Heart left ventricle (tissue), 13 donors: Measurements from ENCODE around the gene INPP4B.

Source experiments
- POLR2A ChIP-seq, 2 donors: fragments of 450-650 bp; IDR thresholded peaks; one replicate each; pipeline ENCODE4 v1.6.1; 2017; ENCODE audit warnings: antibody characterized with exemption in 2 of 2, mild to moderate bottlenecking in 2 of 2, moderate library complexity in 2 of 2
- TF ChIP-seq, protein P1 (sequence below), 12 donors: fragments of 200-600 bp; sonication (generic) in 4 of 12; IDR thresholded peaks; one replicate each; pipeline versions ENCODE4 v1.5.0 to v1.8.0; 2018 to 2022; ENCODE audit warnings: antibody characterized with exemption in 12 of 12, mild to moderate bottlenecking in 5 of 12
- donor health status: ischemic (EF 13 %, LVEDD 7.1; RV severe dilation, severe dysfunction).
- donor health status: DM: no; HTN: yes; CAD: no.
- donor health status: DM: no; HTN: no; CAD: no.
- donor health status: ischemic (EF 25% LVEDD 6.9; RV normal size, moderate dysfunction).
- donor health status: ischemic (EF 25% LVEDD 5.7; RV mildly dilated, moderate dysfunction).
- donor health status: ischemic (EF 35%, LVEDD 5.7; RV mildly dilated, moderate dysfunction).
- donor health status: nonischemic (EF 11% LVEDD 7.7; RV severe dilation, severe dysfunction).
- donor health status: DM: yes; HTN: yes; CAD: no.
- donor health status: PGD.
- donor health status: ischemic (EF 29% LVEDD 5.4; RV normal size, mild dysfunction).
- donor health status: nonischemic (EF 23%, LVEDD 6.1; RV moderate dilation, normal function).

DNA sequence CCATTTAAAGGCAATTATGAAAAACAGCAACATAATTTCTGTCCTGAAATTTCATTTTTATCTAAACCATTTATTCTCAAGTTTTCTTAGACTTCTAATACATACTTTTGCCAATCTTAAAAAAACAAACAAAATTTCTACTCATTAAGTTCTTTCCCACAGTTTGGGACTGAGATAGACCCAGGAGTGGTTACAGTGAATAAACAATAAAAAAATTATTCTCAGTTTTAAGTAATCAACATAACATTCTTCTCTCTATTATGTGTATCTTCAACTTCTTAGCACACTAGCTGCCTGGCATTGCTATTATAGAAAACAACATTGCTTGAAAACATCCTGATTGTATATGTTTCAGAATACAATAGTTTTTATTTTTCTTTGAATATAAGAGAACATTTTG is 676.9 kb downstream of the INPP4B start:
- TF ChIP-seq POLR2A (IDR thresholded peaks at IDR 0.05) = no peak
- TF ChIP-seq, protein P1, sequence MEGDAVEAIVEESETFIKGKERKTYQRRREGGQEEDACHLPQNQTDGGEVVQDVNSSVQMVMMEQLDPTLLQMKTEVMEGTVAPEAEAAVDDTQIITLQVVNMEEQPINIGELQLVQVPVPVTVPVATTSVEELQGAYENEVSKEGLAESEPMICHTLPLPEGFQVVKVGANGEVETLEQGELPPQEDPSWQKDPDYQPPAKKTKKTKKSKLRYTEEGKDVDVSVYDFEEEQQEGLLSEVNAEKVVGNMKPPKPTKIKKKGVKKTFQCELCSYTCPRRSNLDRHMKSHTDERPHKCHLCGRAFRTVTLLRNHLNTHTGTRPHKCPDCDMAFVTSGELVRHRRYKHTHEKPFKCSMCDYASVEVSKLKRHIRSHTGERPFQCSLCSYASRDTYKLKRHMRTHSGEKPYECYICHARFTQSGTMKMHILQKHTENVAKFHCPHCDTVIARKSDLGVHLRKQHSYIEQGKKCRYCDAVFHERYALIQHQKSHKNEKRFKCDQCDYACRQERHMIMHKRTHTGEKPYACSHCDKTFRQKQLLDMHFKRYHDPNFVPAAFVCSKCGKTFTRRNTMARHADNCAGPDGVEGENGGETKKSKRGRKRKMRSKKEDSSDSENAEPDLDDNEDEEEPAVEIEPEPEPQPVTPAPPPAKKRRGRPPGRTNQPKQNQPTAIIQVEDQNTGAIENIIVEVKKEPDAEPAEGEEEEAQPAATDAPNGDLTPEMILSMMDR (IDR thresholded peaks at IDR 0.05) = no peak
